Liver (tissue), 9 donors: ENCODE measurements around the gene PAPPA2. TPM values are rescaled to one million over a fixed set of nuclear protein-coding genes. Genes with fewer than 3 reads are reported as not detected.

ENCODE experiments used
- DNase-seq: peaks from one replicate; pipeline ENCODE4 v3.0.0-alpha.2; 2017; ENCODE audit warnings: low spot score
- H3K27ac ChIP-seq, 2 donors: one replicate each; pipeline ENCODE4 v1.7.0; 2013; ENCODE audit warnings: inconsistent platforms in 2 of 2, low read length in 2 of 2, control low read depth in 1 of 2, low read depth in 1 of 2, mild to moderate bottlenecking in 1 of 2
- H3K27me3 ChIP-seq, 4 donors: one replicate each; pipeline versions ENCODE4 v1.6.1 to v1.7.0; 2013; ENCODE audit warnings: low read length in 3 of 4, inconsistent platforms in 1 of 4, mild to moderate bottlenecking in 1 of 4, moderate library complexity in 1 of 4; ENCODE audit not compliant: control insufficient read depth in 4 of 4, insufficient read depth in 4 of 4
- H3K36me3 ChIP-seq, 4 donors: one replicate each; pipeline versions ENCODE4 v1.6.1 to v1.7.0; 2013; ENCODE audit warnings: low read length in 3 of 4, mild to moderate bottlenecking in 3 of 4, low read depth in 1 of 4, moderate library complexity in 1 of 4; ENCODE audit not compliant: control insufficient read depth in 4 of 4, insufficient read depth in 3 of 4
- H3K4me1 ChIP-seq, 4 donors: one replicate each; pipeline versions ENCODE4 v1.6.1 to v1.7.0; 2013; ENCODE audit warnings: low read length in 3 of 4, mild to moderate bottlenecking in 3 of 4, moderate library complexity in 1 of 4; ENCODE audit not compliant: control insufficient read depth in 4 of 4, insufficient read depth in 4 of 4
- H3K4me3 ChIP-seq, 3 donors: one replicate each; pipeline versions ENCODE4 v1.6.1 to v1.7.0; 2013; ENCODE audit warnings: low read length in 3 of 3, control low read depth in 1 of 3, low read depth in 1 of 3, mild to moderate bottlenecking in 1 of 3
- H3K9ac ChIP-seq, 2 donors: one replicate each; pipeline ENCODE4 v1.7.0; 2013; ENCODE audit warnings: low read length in 2 of 2, mild to moderate bottlenecking in 2 of 2, moderate library complexity in 2 of 2, control low read depth in 1 of 2, low read depth in 1 of 2
- H3K9me3 ChIP-seq, 4 donors: one replicate each; pipeline versions ENCODE4 v1.6.1 to v1.7.0; 2013; ENCODE audit warnings: low read length in 3 of 4; ENCODE audit not compliant: control insufficient read depth in 4 of 4
- EGR1 ChIP-seq, 2 donors: IDR thresholded peaks; 2 replicates each; pipeline ENCODE4 v1.6.1; 2016 to 2018; ENCODE audit warnings: antibody characterized with exemption in 2 of 2, low read depth in 2 of 2
- FOXA1 ChIP-seq: IDR thresholded peaks from 2 replicates; pipeline ENCODE4 v1.6.1; 2016; ENCODE audit warnings: antibody characterized with exemption
- FOXA2 ChIP-seq: IDR thresholded peaks from 2 replicates; pipeline ENCODE4 v1.6.1; 2016; ENCODE audit warnings: antibody characterized with exemption
- GABPA ChIP-seq, 2 donors: IDR thresholded peaks in 1 of 2; conservative IDR thresholded peaks in 1 of 2; 2 replicates each; pipeline ENCODE4 v1.6.1; 2016; ENCODE audit warnings: antibody characterized with exemption in 2 of 2, mild to moderate bottlenecking in 1 of 2, moderate library complexity in 1 of 2
- HNF4A ChIP-seq, 2 donors: conservative IDR thresholded peaks; 2 replicates each; pipeline ENCODE4 v1.6.1; 2016; ENCODE audit warnings: antibody characterized with exemption in 2 of 2, mild to moderate bottlenecking in 2 of 2
- HNF4G ChIP-seq: IDR thresholded peaks from 2 replicates; pipeline ENCODE4 v1.6.1; 2016; ENCODE audit warnings: antibody characterized with exemption
- JUND ChIP-seq, 2 donors: IDR thresholded peaks; 2 replicates each; pipeline ENCODE4 v1.6.1; 2016; ENCODE audit warnings: antibody characterized with exemption in 2 of 2
- NR2F2 ChIP-seq: IDR thresholded peaks from 2 replicates; pipeline ENCODE4 v1.6.1; 2016; ENCODE audit warnings: antibody characterized with exemption
- RAD21 ChIP-seq, 2 donors: IDR thresholded peaks; 2 replicates each; pipeline ENCODE4 v1.6.1; 2016; ENCODE audit warnings: antibody characterized with exemption in 2 of 2, mild to moderate bottlenecking in 2 of 2
- RXRA ChIP-seq, 2 donors: IDR thresholded peaks; 2 replicates each; pipeline ENCODE4 v1.6.1; 2017 to 2018; ENCODE audit warnings: antibody characterized with exemption in 2 of 2, mild to moderate bottlenecking in 1 of 2
- SP1 ChIP-seq: IDR thresholded peaks from 2 replicates; pipeline ENCODE4 v1.6.1; 2018; ENCODE audit warnings: antibody characterized with exemption, mild to moderate bottlenecking
- TAF1 ChIP-seq: conservative IDR thresholded peaks from 2 replicates; pipeline ENCODE4 v1.6.1; 2016; ENCODE audit warnings: antibody characterized with exemption, mild to moderate bottlenecking
- YY1 ChIP-seq: IDR thresholded peaks from 2 replicates; pipeline ENCODE4 v1.6.1; 2016; ENCODE audit warnings: antibody characterized with exemption, mild to moderate bottlenecking
- WGBS: extraction: QIAGEN DNeasy Blood & Tissue Kit; methylation state at CpG from one replicate; pipeline ENCODE4 v1.1.7; 2013; 5-methylcytosine and 5-hydroxymethylcytosine counted together
- polyA plus RNA-seq, 2 donors: library from polyadenylated mRNA; stranded (reverse) in 1 of 2; unstranded in 1 of 2; fragments of 200-250 nt in 1 of 2; fragments of >200 nt in 1 of 2; fragmentation: Nextera tagmentation in 1 of 2; extraction: Ambion mirVana in 1 of 2; gene quantifications; one replicate each; pipeline versions ENCODE4 v1.2.1 to v1.2.3, GENCODE V29; 2013 to 2015
- total RNA-seq, 2 donors: library from RNA; depleted of rRNA; stranded (reverse); fragments of >200 nt; gene quantifications; one replicate each; pipeline ENCODE4 v1.2.3, GENCODE V29; 2014
- TF ChIP-seq, protein P1 (sequence below): IDR thresholded peaks from 2 replicates; pipeline ENCODE4 v1.6.1; 2016; ENCODE audit warnings: antibody characterized with exemption, mild to moderate bottlenecking
- TF ChIP-seq, protein P2 (sequence below): IDR thresholded peaks from 2 replicates; pipeline ENCODE4 v1.6.1; 2016; ENCODE audit warnings: antibody characterized with exemption
- TF ChIP-seq, protein P3 (sequence below): fragments of 150-350 bp; IDR thresholded peaks from 2 replicates; pipeline ENCODE4 v1.5.1; 2017; ENCODE audit warnings: improper control_type of control experiment, low read depth, low read length; ENCODE audit not compliant: missing input control
- TF ChIP-seq, protein P4 (sequence below): IDR thresholded peaks from 2 replicates; pipeline ENCODE4 v1.6.1; 2016; ENCODE audit warnings: antibody characterized with exemption
- TF ChIP-seq, protein P5 (sequence below): IDR thresholded peaks from 2 replicates; pipeline ENCODE4 v1.6.1; 2016; ENCODE audit warnings: antibody characterized with exemption
- donor health status: healthy.
- donor health status: healthy.
- donor health status: healthy.
- donor health status: healthy.
- donor health status: healthy.

Gene PAPPA2
- total and polyA plus RNA-seq, 4 donors, result 0.19 to 27.2 (median 13.4) TPM

DNA sequence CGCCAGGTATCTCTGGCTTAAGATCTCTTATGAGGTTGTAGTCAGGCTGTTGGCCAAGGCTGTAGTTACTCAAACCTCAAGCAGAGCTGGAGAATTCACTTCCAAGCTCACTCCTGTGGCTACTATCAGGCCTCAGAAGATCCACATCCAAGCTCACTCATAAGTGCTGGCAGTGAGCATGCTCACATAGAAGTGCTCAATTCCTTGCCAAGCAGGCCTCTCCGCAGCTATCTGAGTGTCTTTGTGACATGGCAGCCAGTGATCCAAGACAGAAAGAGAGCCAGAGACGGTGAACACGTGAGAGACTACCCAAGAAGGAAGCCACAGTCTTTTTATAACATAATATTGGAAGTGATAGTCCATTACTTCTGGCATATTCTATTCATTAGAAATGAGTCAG, 278.2 kb downstream of the PAPPA2 start (continued):
- TF ChIP-seq, protein P1, sequence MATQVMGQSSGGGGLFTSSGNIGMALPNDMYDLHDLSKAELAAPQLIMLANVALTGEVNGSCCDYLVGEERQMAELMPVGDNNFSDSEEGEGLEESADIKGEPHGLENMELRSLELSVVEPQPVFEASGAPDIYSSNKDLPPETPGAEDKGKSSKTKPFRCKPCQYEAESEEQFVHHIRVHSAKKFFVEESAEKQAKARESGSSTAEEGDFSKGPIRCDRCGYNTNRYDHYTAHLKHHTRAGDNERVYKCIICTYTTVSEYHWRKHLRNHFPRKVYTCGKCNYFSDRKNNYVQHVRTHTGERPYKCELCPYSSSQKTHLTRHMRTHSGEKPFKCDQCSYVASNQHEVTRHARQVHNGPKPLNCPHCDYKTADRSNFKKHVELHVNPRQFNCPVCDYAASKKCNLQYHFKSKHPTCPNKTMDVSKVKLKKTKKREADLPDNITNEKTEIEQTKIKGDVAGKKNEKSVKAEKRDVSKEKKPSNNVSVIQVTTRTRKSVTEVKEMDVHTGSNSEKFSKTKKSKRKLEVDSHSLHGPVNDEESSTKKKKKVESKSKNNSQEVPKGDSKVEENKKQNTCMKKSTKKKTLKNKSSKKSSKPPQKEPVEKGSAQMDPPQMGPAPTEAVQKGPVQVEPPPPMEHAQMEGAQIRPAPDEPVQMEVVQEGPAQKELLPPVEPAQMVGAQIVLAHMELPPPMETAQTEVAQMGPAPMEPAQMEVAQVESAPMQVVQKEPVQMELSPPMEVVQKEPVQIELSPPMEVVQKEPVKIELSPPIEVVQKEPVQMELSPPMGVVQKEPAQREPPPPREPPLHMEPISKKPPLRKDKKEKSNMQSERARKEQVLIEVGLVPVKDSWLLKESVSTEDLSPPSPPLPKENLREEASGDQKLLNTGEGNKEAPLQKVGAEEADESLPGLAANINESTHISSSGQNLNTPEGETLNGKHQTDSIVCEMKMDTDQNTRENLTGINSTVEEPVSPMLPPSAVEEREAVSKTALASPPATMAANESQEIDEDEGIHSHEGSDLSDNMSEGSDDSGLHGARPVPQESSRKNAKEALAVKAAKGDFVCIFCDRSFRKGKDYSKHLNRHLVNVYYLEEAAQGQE, result no peak
- no peak for TF ChIP-seq RAD21 (IDR thresholded peaks at IDR 0.05)
- TF ChIP-seq RXRA (IDR thresholded peaks at IDR 0.05), result no peak
- no peak for TF ChIP-seq FOXA2
- TF ChIP-seq, protein P2, sequence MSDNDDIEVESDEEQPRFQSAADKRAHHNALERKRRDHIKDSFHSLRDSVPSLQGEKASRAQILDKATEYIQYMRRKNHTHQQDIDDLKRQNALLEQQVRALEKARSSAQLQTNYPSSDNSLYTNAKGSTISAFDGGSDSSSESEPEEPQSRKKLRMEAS, result no peak

DNA sequence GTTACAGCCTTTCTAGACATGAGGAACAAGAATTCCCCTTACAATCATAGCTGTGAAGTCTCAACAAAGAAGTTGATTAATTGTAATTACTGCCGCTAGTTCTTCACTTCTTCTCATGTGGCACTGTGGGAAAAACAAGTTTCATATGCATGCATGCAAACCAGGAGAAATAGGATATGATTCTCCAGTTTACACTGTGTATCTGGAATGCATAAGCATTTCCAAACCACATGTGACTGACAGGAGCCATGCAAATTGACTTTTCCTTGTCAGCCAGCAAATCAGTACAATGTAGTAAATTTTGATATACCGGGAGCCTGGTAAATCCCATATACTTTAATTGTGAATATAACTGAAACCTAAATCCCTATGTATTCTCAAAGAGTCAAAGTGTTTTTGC, 279.3 kb downstream of the PAPPA2 start:
- Histone ChIP-seq H3K36me3 (no peaks in the 10 kb centered on the region), H3K27ac (no peak overlapping the region), H3K4me1 (peaks cover 0 to 17% (median 5%) of the 10 kb centered on the region in 4 donors), H3K9me3 (no peaks in the 10 kb centered on the region), H3K27me3 (no peaks in the 10 kb centered on the region), H3K9ac (no peak overlapping the region), H3K4me3 (no peak overlapping the region)
- no peak for DNase-seq
- 88% methylated on average over 2 of the region's 2 CpGs for WGBS
- TF ChIP-seq RAD21 (IDR thresholded peaks at IDR 0.05), result no peak
- TF ChIP-seq FOXA2, result no peak
- no peak for TF ChIP-seq NR2F2
- TF ChIP-seq, protein P1, result no peak
- TF ChIP-seq, protein P3, sequence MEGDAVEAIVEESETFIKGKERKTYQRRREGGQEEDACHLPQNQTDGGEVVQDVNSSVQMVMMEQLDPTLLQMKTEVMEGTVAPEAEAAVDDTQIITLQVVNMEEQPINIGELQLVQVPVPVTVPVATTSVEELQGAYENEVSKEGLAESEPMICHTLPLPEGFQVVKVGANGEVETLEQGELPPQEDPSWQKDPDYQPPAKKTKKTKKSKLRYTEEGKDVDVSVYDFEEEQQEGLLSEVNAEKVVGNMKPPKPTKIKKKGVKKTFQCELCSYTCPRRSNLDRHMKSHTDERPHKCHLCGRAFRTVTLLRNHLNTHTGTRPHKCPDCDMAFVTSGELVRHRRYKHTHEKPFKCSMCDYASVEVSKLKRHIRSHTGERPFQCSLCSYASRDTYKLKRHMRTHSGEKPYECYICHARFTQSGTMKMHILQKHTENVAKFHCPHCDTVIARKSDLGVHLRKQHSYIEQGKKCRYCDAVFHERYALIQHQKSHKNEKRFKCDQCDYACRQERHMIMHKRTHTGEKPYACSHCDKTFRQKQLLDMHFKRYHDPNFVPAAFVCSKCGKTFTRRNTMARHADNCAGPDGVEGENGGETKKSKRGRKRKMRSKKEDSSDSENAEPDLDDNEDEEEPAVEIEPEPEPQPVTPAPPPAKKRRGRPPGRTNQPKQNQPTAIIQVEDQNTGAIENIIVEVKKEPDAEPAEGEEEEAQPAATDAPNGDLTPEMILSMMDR, result no peak
- no peak for TF ChIP-seq GABPA (IDR thresholded peaks at IDR 0.05 in 1 of 2, conservative IDR thresholded peaks at IDR 0.05 in 1 of 2)
- no peak for TF ChIP-seq EGR1 (IDR thresholded peaks at IDR 0.05; ENCODE audit: low read depth in 2 of 2)
- no peak for TF ChIP-seq HNF4A (conservative IDR thresholded peaks at IDR 0.05)
- no peak for TF ChIP-seq FOXA1
- no peak for TF ChIP-seq HNF4G
- TF ChIP-seq JUND (IDR thresholded peaks at IDR 0.05), result no peak
- TF ChIP-seq, protein P4, sequence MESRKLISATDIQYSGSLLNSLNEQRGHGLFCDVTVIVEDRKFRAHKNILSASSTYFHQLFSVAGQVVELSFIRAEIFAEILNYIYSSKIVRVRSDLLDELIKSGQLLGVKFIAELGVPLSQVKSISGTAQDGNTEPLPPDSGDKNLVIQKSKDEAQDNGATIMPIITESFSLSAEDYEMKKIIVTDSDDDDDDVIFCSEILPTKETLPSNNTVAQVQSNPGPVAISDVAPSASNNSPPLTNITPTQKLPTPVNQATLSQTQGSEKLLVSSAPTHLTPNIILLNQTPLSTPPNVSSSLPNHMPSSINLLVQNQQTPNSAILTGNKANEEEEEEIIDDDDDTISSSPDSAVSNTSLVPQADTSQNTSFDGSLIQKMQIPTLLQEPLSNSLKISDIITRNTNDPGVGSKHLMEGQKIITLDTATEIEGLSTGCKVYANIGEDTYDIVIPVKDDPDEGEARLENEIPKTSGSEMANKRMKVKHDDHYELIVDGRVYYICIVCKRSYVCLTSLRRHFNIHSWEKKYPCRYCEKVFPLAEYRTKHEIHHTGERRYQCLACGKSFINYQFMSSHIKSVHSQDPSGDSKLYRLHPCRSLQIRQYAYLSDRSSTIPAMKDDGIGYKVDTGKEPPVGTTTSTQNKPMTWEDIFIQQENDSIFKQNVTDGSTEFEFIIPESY, result no peak
- TF ChIP-seq YY1, result no peak
- TF ChIP-seq TAF1, result no peak
- no peak for TF ChIP-seq SP1
- TF ChIP-seq, protein P2, result no peak
- TF ChIP-seq, protein P5, sequence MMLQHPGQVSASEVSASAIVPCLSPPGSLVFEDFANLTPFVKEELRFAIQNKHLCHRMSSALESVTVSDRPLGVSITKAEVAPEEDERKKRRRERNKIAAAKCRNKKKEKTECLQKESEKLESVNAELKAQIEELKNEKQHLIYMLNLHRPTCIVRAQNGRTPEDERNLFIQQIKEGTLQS, result no peak
- no peak for TF ChIP-seq RXRA (IDR thresholded peaks at IDR 0.05)
